ENCODE measurements around the gene OPCML. TPM values are rescaled to one million over a fixed set of nuclear protein-coding genes. Genes with fewer than 3 reads are reported as not detected.

OPCML gene
- total RNA-seq, 3 donors from 2014 or later (not counting 1 experiment from before 2014, with no cell fraction given) = not detected

DNA sequence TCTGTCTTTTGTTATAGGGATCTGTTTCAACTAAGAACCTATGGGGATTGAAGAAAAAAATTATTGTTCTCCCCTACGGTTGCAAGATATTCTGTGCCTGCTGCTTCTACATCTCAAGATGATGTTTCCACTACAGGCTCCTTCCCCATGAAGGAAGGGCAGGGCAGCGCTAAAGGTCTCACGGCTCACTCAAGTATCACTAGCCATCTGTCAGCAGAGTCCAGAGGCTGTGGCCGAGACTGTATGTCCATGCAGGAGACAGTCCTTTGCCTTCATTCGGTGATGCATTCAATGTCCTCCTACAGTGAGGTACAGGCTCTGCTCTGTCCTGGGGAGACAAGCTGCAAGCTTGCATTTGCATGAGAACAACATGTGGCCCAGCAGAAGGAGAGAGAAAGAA lies 518.0 kb downstream of the OPCML start:
- H3K27me3 ChIP-seq (ENCODE audit: control insufficient read depth, insufficient read depth, low read length) = no peaks in the 10 kb centered on the region
- Mint-ChIP-seq H3K27ac (no peak overlapping the region), H3K9me3 (peaks cover 2 to 3% of the 10 kb centered on the region in 2 donors), H3K36me3 (no peaks in the 10 kb centered on the region), H3K4me1 (no peaks in the 10 kb centered on the region), H3K27me3 (ENCODE audit: low read depth in 2 of 2) (no peaks in the 10 kb centered on the region), H3K4me3 (no peak overlapping the region)
- H3K9me3 ChIP-seq (ENCODE audit: control insufficient read depth, insufficient read depth, low read length) = no peaks in the 10 kb centered on the region
- H3K4me3 ChIP-seq (ENCODE audit: low read length) = no peak overlapping the region
- intact Hi-C loops (cut with micrococcal nuclease) = no loop called here
- 84% methylated on average over 5 of the region's 5 CpGs for WGBS (ENCODE audit: insufficient coverage)
- H3K4me1 ChIP-seq (ENCODE audit: control insufficient read depth, insufficient read depth, low read length) = no peaks in the 10 kb centered on the region
- TF ChIP-seq, protein P1, sequence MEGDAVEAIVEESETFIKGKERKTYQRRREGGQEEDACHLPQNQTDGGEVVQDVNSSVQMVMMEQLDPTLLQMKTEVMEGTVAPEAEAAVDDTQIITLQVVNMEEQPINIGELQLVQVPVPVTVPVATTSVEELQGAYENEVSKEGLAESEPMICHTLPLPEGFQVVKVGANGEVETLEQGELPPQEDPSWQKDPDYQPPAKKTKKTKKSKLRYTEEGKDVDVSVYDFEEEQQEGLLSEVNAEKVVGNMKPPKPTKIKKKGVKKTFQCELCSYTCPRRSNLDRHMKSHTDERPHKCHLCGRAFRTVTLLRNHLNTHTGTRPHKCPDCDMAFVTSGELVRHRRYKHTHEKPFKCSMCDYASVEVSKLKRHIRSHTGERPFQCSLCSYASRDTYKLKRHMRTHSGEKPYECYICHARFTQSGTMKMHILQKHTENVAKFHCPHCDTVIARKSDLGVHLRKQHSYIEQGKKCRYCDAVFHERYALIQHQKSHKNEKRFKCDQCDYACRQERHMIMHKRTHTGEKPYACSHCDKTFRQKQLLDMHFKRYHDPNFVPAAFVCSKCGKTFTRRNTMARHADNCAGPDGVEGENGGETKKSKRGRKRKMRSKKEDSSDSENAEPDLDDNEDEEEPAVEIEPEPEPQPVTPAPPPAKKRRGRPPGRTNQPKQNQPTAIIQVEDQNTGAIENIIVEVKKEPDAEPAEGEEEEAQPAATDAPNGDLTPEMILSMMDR (IDR thresholded peaks at IDR 0.05) = no peak
- no peak for ATAC-seq
- H3K27ac ChIP-seq (ENCODE audit: low read length) = no peak overlapping the region
- no peak for DNase-seq
- no peaks in the 10 kb centered on the region for H3K36me3 ChIP-seq (ENCODE audit: control insufficient read depth, insufficient read depth, low read length)

DNA sequence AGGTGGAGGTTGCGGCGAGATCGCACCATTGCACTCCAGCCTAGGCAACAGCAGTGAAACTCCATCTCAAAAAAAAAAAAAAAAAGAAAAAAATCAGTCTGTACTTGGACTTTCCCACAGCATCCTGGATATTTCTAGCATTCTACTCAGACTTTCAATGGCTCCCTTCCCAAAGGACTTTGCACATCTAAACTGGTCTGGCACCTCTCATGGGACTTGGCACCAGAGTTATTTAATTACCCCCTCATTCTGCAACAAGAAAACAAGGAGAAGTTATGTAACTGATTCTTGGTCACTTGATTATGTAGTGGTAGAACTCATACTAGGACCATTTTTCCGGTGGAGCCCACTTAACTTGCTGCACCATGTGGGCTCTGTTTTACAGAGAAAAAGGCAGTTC lies 519.5 kb downstream of the OPCML start:
- no peaks in the 10 kb centered on the region for H3K27me3 ChIP-seq (ENCODE audit: control insufficient read depth, insufficient read depth, low read length)
- no peak for DNase-seq
- ATAC-seq = no peak
- no peaks in the 10 kb centered on the region for H3K9me3 ChIP-seq (ENCODE audit: control insufficient read depth, insufficient read depth, low read length)
- TF ChIP-seq, protein P1 (IDR thresholded peaks at IDR 0.05) = no peak
- intact Hi-C loops (cut with micrococcal nuclease) = no loop called here
- no peak overlapping the region for H3K4me3 ChIP-seq (ENCODE audit: low read length)
- 98% methylated on average over 4 of the region's 4 CpGs for WGBS (ENCODE audit: insufficient coverage)
- H3K36me3 Mint-ChIP-seq = no peaks in the 10 kb centered on the region
- H3K9me3 Mint-ChIP-seq = peaks cover 2 to 3% of the 10 kb centered on the region in 2 donors
- H3K36me3 ChIP-seq (ENCODE audit: control insufficient read depth, insufficient read depth, low read length) = no peaks in the 10 kb centered on the region
- no peaks in the 10 kb centered on the region for H3K4me1 ChIP-seq (ENCODE audit: control insufficient read depth, insufficient read depth, low read length)
- H3K4me1 Mint-ChIP-seq = no peaks in the 10 kb centered on the region
- no peak overlapping the region for H3K27ac Mint-ChIP-seq
- no peaks in the 10 kb centered on the region for H3K27me3 Mint-ChIP-seq (ENCODE audit: low read depth in 2 of 2)
- H3K4me3 Mint-ChIP-seq = no peak overlapping the region
- no peak overlapping the region for H3K27ac ChIP-seq (ENCODE audit: low read length)

DNA sequence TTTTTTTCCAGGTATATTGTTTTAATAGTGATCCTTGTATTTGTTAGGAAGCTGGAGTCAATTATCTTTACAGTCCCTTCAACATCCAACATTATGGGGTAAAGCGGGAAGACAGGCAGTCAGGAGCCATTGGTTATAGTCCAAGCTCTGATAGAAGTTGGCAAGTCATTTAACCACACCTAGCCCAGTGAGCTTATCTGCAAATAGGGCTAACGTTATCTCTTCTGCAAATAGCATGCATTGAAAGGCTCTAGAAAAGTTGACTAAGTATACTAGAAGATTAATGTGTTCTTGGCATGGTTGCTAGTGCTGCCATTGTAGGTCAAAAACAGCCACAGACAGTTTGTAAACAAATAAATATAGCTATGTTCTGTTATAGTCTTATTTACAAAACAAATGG lies 520.7 kb downstream of the OPCML start:
- intact Hi-C loops (cut with micrococcal nuclease) = no loop called here
- no peaks in the 10 kb centered on the region for H3K4me1 ChIP-seq (ENCODE audit: control insufficient read depth, insufficient read depth, low read length)
- no peaks in the 10 kb centered on the region for H3K36me3 ChIP-seq (ENCODE audit: control insufficient read depth, insufficient read depth, low read length)
- no peaks in the 10 kb centered on the region for H3K9me3 ChIP-seq (ENCODE audit: control insufficient read depth, insufficient read depth, low read length)
- H3K4me1 Mint-ChIP-seq = no peaks in the 10 kb centered on the region
- ATAC-seq (no peak), DNase-seq (no peak)
- TF ChIP-seq, protein P1 (IDR thresholded peaks at IDR 0.05) = no peak
- no peak overlapping the region for H3K27ac ChIP-seq (ENCODE audit: low read length)
- no peak overlapping the region for H3K4me3 Mint-ChIP-seq
- no peaks in the 10 kb centered on the region for H3K27me3 Mint-ChIP-seq (ENCODE audit: low read depth in 2 of 2)
- no peak overlapping the region for H3K4me3 ChIP-seq (ENCODE audit: low read length)
- H3K27me3 ChIP-seq (ENCODE audit: control insufficient read depth, insufficient read depth, low read length) = no peaks in the 10 kb centered on the region
- H3K27ac Mint-ChIP-seq = no peak overlapping the region
- WGBS (ENCODE audit: insufficient coverage) = 85% methylated on average over 2 of the region's 2 CpGs
- peaks cover 2 to 3% of the 10 kb centered on the region in 2 donors for H3K9me3 Mint-ChIP-seq
- H3K36me3 Mint-ChIP-seq = no peaks in the 10 kb centered on the region

DNA sequence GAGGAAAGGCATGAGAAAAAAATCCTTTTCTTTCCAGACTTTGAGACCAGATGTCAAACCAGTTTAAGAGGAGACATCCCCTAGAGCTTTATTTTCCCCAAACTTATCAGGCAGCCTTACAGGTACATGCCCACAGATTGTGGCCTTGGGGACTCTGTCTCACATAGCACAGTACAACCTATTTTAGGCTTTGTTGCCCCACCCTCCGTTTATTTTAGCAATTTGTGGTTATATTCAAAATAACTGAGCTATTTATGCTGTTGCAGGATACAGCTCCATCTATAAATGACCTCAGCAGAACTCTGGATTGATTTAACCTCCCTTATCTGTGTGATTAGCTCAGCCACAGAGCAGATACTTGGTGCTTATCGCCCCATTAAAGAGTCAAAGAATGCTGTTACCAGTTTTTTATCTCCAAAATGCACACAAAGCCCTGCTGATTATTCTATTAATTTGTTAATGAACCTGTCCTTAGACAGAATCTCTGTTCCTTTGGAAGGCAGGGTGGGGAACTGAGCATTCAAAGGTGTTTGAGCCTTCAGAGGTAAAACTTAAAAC lies 525.2 kb downstream of the OPCML start:
- whole genome bisulfite sequencing (ENCODE audit: insufficient coverage) = 80% methylated on average over 1 of the region's 2 CpGs
- no peak for ATAC-seq
- H3K27ac Mint-ChIP-seq = no peak overlapping the region
- no peaks in the 10 kb centered on the region for H3K27me3 Mint-ChIP-seq (ENCODE audit: low read depth in 2 of 2)
- H3K4me3 Mint-ChIP-seq = no peak overlapping the region
- Histone ChIP-seq H3K27ac (ENCODE audit: low read length) (no peak overlapping the region), H3K4me1 (ENCODE audit: control insufficient read depth, insufficient read depth, low read length) (no peaks in the 10 kb centered on the region), H3K4me3 (ENCODE audit: low read length) (no peak overlapping the region), H3K36me3 (ENCODE audit: control insufficient read depth, insufficient read depth, low read length) (no peaks in the 10 kb centered on the region), H3K9me3 (ENCODE audit: control insufficient read depth, insufficient read depth, low read length) (peaks cover 6% of the 10 kb centered on the region), H3K27me3 (ENCODE audit: control insufficient read depth, insufficient read depth, low read length) (no peaks in the 10 kb centered on the region)
- H3K4me1 Mint-ChIP-seq = no peaks in the 10 kb centered on the region
- TF ChIP-seq, protein P1 (IDR thresholded peaks at IDR 0.05) = no peak
- intact Hi-C loops (cut with micrococcal nuclease) = no loop called here
- no peaks in the 10 kb centered on the region for H3K36me3 Mint-ChIP-seq
- DNase-seq = no peak
- H3K9me3 Mint-ChIP-seq = peaks cover 2 to 4% of the 10 kb centered on the region in 2 donors

Data from natural killer cell (primary cell).